Loucy (cell line): Measurements from ENCODE around the gene CDKN2C.
"Not testable (repeated sequence)": the region's sequence is repeated elsewhere in the genome, so short reads cannot be mapped to it uniquely, and the experiment has no call there.

ENCODE experiments used
- CTCF ChIP-seq: fragments of 200-600 bp; sonication (generic); conservative IDR thresholded peaks from 2 replicates; pipeline ENCODE4 v1.5.1; 2014; ENCODE audit warnings: mild to moderate bottlenecking, antibody characterized with exemption, low read length
- EZH2phosphoT487 ChIP-seq: fragments of 200-600 bp; IDR thresholded peaks from 2 replicates; pipeline ENCODE4 v1.6.1; 2018; ENCODE audit warnings: antibody characterized with exemption, mild to moderate bottlenecking, moderate library complexity, borderline replicate concordance

DNA sequence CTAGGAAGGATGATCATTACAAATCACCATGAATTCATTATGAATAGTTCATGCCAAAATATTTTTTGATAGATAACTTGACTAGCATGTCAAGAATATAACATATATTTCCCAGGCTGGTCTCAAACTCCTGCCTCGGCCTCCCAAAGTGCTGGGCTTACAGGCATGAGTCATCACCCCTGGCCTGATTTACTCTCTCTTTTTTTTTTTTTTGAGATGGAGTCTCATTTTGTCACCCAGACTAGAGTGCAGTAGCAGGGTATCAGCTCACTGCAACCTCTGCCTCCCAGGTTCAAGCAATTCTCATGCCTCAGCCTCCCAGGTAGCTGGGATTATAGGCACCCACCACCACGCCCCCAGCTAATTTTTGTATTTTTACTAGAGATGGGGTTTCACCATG is 34.8 kb upstream of the CDKN2C start:
- not testable (repeated sequence) for TF ChIP-seq CTCF, EZH2phosphoT487
